Measurements from ENCODE around the gene SCAMP2. TPM values are rescaled to one million over a fixed set of nuclear protein-coding genes. Genes with fewer than 3 reads are reported as not detected.
A peak's percentile ranks its signal among the peaks of the same experiment; 100 is the strongest.

SCAMP2 gene
- total RNA-seq, 1 experiment from 2014 or later: 38.0 TPM

DNA sequence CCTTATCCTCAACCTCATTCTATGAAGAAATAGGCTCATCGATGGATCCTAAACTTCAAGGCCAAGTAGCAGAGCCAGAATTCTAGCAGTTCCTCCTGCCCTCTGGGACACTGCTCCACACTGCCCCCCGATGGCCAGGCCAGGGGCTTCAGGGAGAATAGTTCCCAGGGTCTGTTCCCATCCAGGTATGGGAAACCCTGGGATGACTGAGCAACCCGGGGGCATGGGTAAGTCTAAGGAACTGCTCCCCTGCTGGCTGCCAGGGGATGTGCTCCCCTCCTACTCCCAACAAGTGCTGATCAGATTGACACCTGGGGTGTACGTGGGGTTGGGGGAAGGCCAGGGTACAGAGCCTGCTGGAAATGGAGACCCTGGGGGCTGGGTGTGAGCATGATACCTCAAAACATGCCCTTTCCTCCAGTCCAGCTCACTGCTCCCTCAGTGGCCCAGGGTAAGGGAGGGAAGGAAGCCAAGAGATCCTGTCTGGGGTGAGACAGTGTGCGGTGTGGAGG, 37.8 kb downstream of the SCAMP2 start (continued):
- TF ChIP-seq CREB1 (CRISPR knock-in tag; IDR thresholded peaks at IDR 0.05) (no peak), GRHL2 (CRISPR knock-in tag; IDR thresholded peaks at IDR 0.05; ENCODE audit: insufficient replicate concordance, severe bottlenecking) (no peak), IRF2 (CRISPR knock-in tag; IDR thresholded peaks at IDR 0.05; ENCODE audit: borderline replicate concordance, low read depth) (no peak), HMGXB4 (CRISPR knock-in tag; IDR thresholded peaks at IDR 0.05) (peak; percentile 41; the same call in 1 of the 2 replicates), ESRRA (CRISPR knock-in tag; IDR thresholded peaks at IDR 0.05; ENCODE audit: borderline replicate concordance) (no peak), ZNF219 (CRISPR knock-in tag; IDR thresholded peaks at IDR 0.05; ENCODE audit: borderline replicate concordance) (no peak), JAZF1 (CRISPR knock-in tag; IDR thresholded peaks at IDR 0.05) (no peak), STAT6 (CRISPR knock-in tag; conservative IDR thresholded peaks at IDR 0.05; ENCODE audit: low read depth) (no peak), TEAD4 (CRISPR knock-in tag; IDR thresholded peaks at IDR 0.05) (no peak), SMAD4 (CRISPR knock-in tag; IDR thresholded peaks at IDR 0.05) (no peak), RORB (CRISPR knock-in tag; IDR thresholded peaks at IDR 0.05) (no peak), PRRX2 (CRISPR knock-in tag; IDR thresholded peaks at IDR 0.05) (no peak), ATF3 (CRISPR knock-in tag; conservative IDR thresholded peaks at IDR 0.05) (no peak; the same call in 1 of the 2 replicates), ZNF396 (CRISPR knock-in tag; IDR thresholded peaks at IDR 0.05; ENCODE audit: borderline replicate concordance) (no peak)
- TF ChIP-seq, protein P1, sequence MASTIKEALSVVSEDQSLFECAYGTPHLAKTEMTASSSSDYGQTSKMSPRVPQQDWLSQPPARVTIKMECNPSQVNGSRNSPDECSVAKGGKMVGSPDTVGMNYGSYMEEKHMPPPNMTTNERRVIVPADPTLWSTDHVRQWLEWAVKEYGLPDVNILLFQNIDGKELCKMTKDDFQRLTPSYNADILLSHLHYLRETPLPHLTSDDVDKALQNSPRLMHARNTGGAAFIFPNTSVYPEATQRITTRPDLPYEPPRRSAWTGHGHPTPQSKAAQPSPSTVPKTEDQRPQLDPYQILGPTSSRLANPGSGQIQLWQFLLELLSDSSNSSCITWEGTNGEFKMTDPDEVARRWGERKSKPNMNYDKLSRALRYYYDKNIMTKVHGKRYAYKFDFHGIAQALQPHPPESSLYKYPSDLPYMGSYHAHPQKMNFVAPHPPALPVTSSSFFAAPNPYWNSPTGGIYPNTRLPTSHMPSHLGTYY (CRISPR knock-in tag; IDR thresholded peaks at IDR 0.05): no peak
- TF ChIP-seq, protein P2, sequence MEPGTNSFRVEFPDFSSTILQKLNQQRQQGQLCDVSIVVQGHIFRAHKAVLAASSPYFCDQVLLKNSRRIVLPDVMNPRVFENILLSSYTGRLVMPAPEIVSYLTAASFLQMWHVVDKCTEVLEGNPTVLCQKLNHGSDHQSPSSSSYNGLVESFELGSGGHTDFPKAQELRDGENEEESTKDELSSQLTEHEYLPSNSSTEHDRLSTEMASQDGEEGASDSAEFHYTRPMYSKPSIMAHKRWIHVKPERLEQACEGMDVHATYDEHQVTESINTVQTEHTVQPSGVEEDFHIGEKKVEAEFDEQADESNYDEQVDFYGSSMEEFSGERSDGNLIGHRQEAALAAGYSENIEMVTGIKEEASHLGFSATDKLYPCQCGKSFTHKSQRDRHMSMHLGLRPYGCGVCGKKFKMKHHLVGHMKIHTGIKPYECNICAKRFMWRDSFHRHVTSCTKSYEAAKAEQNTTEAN (CRISPR knock-in tag; IDR thresholded peaks at IDR 0.05): no peak
- TF ChIP-seq, protein P3, sequence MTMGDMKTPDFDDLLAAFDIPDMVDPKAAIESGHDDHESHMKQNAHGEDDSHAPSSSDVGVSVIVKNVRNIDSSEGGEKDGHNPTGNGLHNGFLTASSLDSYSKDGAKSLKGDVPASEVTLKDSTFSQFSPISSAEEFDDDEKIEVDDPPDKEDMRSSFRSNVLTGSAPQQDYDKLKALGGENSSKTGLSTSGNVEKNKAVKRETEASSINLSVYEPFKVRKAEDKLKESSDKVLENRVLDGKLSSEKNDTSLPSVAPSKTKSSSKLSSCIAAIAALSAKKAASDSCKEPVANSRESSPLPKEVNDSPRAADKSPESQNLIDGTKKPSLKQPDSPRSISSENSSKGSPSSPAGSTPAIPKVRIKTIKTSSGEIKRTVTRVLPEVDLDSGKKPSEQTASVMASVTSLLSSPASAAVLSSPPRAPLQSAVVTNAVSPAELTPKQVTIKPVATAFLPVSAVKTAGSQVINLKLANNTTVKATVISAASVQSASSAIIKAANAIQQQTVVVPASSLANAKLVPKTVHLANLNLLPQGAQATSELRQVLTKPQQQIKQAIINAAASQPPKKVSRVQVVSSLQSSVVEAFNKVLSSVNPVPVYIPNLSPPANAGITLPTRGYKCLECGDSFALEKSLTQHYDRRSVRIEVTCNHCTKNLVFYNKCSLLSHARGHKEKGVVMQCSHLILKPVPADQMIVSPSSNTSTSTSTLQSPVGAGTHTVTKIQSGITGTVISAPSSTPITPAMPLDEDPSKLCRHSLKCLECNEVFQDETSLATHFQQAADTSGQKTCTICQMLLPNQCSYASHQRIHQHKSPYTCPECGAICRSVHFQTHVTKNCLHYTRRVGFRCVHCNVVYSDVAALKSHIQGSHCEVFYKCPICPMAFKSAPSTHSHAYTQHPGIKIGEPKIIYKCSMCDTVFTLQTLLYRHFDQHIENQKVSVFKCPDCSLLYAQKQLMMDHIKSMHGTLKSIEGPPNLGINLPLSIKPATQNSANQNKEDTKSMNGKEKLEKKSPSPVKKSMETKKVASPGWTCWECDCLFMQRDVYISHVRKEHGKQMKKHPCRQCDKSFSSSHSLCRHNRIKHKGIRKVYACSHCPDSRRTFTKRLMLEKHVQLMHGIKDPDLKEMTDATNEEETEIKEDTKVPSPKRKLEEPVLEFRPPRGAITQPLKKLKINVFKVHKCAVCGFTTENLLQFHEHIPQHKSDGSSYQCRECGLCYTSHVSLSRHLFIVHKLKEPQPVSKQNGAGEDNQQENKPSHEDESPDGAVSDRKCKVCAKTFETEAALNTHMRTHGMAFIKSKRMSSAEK (CRISPR knock-in tag; IDR thresholded peaks at IDR 0.05; ENCODE audit: borderline replicate concordance): no peak
- TF ChIP-seq, protein P4, sequence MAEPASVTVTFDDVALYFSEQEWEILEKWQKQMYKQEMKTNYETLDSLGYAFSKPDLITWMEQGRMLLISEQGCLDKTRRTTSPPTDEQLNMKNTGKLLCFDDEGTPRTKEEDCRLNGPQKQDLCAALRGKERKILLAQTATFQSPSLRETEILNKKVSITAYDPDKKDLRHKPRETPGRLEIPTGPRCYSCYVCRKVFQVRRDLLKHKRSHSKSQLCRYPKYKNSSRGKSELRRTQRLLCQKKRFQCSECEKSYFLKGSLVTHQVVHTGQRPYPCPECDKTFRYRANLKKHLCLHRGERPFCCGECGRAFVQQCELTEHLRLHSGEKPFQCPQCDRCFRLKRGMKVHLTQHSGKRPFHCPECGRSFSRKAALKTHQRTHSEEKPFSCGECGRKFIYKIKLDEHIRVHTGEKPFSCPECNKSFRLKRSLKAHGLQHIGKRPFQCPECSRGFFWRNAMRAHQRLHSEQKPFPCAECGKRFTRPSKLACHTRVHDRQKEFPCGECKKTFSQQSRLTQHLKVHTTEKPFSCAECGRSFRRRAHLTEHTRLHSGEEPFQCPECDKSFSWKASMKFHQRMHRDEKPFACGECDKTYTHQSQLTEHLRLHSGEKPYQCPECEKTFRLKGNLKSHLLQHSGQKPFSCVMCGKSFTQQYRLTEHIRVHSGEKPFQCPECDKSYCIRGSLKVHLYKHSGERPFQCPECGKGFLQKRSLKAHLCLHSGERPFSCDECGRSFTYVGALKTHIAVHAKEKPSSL (CRISPR knock-in tag; conservative IDR thresholded peaks at IDR 0.05): no peak

All from WTC11 (cell line).